Activated naive CD8-positive, alpha-beta T cell treated with anti-CD3 and anti-CD28 coated beads for 36 hours (primary cell): ENCODE data around the gene ALX4. TPM values are rescaled to one million over a fixed set of nuclear protein-coding genes. Genes with fewer than 3 reads are reported as not detected.

Source experiments
- DNase-seq: peaks from one replicate; pipeline ENCODE4 v3.0.0; 2021
- H3K27ac Mint-ChIP-seq: one replicate; pipeline ENCODE4 v1.8.0; 2022; ENCODE audit warnings: mild to moderate bottlenecking, moderate library complexity, mixed read lengths
- H3K27me3 Mint-ChIP-seq: one replicate; pipeline ENCODE4 v1.8.0; 2022; ENCODE audit warnings: mild to moderate bottlenecking, mixed read lengths
- H3K36me3 Mint-ChIP-seq: one replicate; pipeline ENCODE4 v1.8.0; 2021; ENCODE audit warnings: mild to moderate bottlenecking, mixed read lengths
- H3K4me1 Mint-ChIP-seq: one replicate; pipeline ENCODE4 v1.8.0; 2021; ENCODE audit warnings: mixed read lengths
- H3K4me3 Mint-ChIP-seq: one replicate; pipeline ENCODE4 v1.8.0; 2022; ENCODE audit warnings: mild to moderate bottlenecking, moderate library complexity, mixed read lengths
- H3K9me3 Mint-ChIP-seq: one replicate; pipeline ENCODE4 v1.8.0; 2022; ENCODE audit warnings: mixed read lengths
- total RNA-seq, 2 experiments: library from RNA; stranded (reverse); gene quantifications; one replicate each; pipeline ENCODE4 v1.2.3, GENCODE V29; 2021

ALX4 gene
- total RNA-seq, 2 experiments from 2014 or later: not detected

DNA sequence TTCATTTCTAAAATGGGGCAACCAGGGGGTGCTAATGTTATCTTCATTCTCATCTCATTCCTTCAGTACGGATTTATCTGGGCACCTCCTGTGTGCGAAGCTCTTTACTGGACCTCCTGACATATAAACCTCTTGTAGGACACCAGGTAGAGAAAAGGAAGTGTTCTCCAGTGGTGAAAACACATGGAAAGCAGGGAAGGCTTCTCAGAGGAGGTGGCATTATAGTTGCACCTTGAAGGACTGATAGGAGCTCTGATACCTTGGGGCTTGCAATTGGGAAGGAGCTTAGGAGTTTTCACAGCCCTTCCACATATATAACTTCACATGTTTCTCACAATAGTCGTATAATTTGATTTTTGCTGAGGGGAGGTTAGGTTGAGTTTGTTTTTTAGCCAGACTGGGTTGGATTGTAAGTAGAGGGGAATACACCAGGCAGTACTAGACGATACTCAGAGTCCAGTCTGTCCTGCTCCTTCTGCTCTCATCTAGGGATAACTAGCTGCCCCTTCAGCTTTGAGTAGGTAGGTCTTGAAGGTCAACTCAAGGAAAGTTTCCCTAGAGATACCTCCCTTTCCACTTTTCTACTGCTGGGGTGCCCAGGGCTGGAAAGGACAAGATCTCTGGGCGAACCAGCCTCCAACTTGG lies 34.0 kb upstream of the ALX4 start:
- no peak overlapping the region for H3K4me3 Mint-ChIP-seq
- no peak for DNase-seq
- peaks cover 6% of the 10 kb centered on the region for H3K27me3 Mint-ChIP-seq
- no peaks in the 10 kb centered on the region for H3K36me3 Mint-ChIP-seq
- no peaks in the 10 kb centered on the region for H3K4me1 Mint-ChIP-seq
- H3K9me3 Mint-ChIP-seq: no peaks in the 10 kb centered on the region
- no peak overlapping the region for H3K27ac Mint-ChIP-seq

GRCh38 chr11:44342616-44343015 lies 32.7 kb upstream of the ALX4 start:
- H3K27ac Mint-ChIP-seq: no peak overlapping the region
- H3K4me1 Mint-ChIP-seq: no peaks in the 10 kb centered on the region
- H3K27me3 Mint-ChIP-seq: peaks cover 18% of the 10 kb centered on the region
- H3K4me3 Mint-ChIP-seq: no peak overlapping the region
- H3K9me3 Mint-ChIP-seq: no peaks in the 10 kb centered on the region
- no peaks in the 10 kb centered on the region for H3K36me3 Mint-ChIP-seq
- DNase-seq: no peak

DNA sequence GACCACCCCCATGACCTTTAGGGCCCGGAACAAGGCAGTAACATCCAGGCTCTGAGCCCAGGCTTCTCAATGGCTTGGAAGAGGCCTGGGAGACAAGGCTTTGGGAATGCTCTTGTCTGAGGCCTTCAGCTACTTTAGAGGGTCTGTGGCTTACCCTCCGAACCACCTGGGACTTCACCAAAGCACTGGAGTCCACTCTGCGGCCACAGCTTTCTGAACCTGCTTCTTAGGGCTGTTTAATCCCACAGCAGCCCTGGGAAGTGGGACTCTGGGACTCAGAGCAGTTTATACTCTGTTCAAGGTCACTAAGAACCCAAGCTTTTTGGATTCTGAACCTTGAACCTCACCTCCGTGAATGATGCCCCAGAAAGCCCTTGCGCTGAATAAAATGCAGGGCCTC lies 30.7 kb upstream of the ALX4 start:
- H3K9me3 Mint-ChIP-seq: no peaks in the 10 kb centered on the region
- no peaks in the 10 kb centered on the region for H3K4me1 Mint-ChIP-seq
- peaks cover 37% of the 10 kb centered on the region for H3K27me3 Mint-ChIP-seq
- H3K36me3 Mint-ChIP-seq: no peaks in the 10 kb centered on the region
- no peak for DNase-seq
- H3K27ac Mint-ChIP-seq: no peak overlapping the region
- H3K4me3 Mint-ChIP-seq: no peak overlapping the region

GRCh38 chr11:44339530-44339883 lies 29.6 kb upstream of the ALX4 start:
- H3K36me3 Mint-ChIP-seq: no peaks in the 10 kb centered on the region
- peaks cover 46% of the 10 kb centered on the region for H3K27me3 Mint-ChIP-seq
- H3K4me3 Mint-ChIP-seq: no peak overlapping the region
- DNase-seq: no peak
- no peaks in the 10 kb centered on the region for H3K9me3 Mint-ChIP-seq
- no peaks in the 10 kb centered on the region for H3K4me1 Mint-ChIP-seq
- no peak overlapping the region for H3K27ac Mint-ChIP-seq

- Mint-ChIP-seq H3K4me3 (no peak overlapping the region), H3K4me1 (no peaks in the 10 kb centered on the region), H3K27ac (no peak overlapping the region), H3K36me3 (no peaks in the 10 kb centered on the region), H3K27me3 (peaks cover 46% of the 10 kb centered on the region), H3K9me3 (no peaks in the 10 kb centered on the region)
- no peak for DNase-seq
Measured at GRCh38 chr11:44338698-44339529, 29.0 kb upstream of the ALX4 start.

GRCh38 chr11:44338026-44338425 lies 28.1 kb upstream of the ALX4 start:
- H3K36me3 Mint-ChIP-seq: no peaks in the 10 kb centered on the region
- H3K9me3 Mint-ChIP-seq: no peaks in the 10 kb centered on the region
- no peak overlapping the region for H3K4me3 Mint-ChIP-seq
- H3K27ac Mint-ChIP-seq: no peak overlapping the region
- peaks cover 55% of the 10 kb centered on the region for H3K27me3 Mint-ChIP-seq
- no peak for DNase-seq
- no peaks in the 10 kb centered on the region for H3K4me1 Mint-ChIP-seq

DNA sequence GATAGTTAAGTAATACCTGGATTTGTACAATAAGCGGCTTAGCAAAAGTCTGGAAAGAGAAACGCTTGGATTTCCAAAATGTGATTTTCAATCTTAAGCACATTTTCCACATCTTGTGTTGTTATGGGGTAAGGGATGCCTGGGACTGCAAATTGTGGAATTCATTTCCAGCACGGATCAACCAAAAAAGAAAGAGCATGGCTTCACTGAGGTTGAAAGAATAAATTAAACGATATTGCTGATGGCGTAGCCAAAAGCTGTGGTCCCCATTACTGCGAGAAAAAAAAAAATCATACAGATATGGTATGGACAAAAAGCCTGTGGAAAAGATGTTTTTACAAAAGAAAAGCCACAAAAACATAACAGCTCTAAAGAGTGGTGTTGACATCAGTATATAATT lies 26.0 kb upstream of the ALX4 start:
- Mint-ChIP-seq H3K4me3 (no peak overlapping the region), H3K27me3 (peaks cover 62% of the 10 kb centered on the region), H3K4me1 (no peaks in the 10 kb centered on the region), H3K9me3 (no peaks in the 10 kb centered on the region), H3K36me3 (no peaks in the 10 kb centered on the region), H3K27ac (no peak overlapping the region)
- DNase-seq: no peak

GRCh38 chr11:44335052-44335760 lies 25.3 kb upstream of the ALX4 start:
- Mint-ChIP-seq H3K4me1 (no peaks in the 10 kb centered on the region), H3K36me3 (no peaks in the 10 kb centered on the region), H3K9me3 (no peaks in the 10 kb centered on the region), H3K4me3 (no peak overlapping the region), H3K27me3 (peaks cover 67% of the 10 kb centered on the region), H3K27ac (no peak overlapping the region)
- DNase-seq: no peak

DNA sequence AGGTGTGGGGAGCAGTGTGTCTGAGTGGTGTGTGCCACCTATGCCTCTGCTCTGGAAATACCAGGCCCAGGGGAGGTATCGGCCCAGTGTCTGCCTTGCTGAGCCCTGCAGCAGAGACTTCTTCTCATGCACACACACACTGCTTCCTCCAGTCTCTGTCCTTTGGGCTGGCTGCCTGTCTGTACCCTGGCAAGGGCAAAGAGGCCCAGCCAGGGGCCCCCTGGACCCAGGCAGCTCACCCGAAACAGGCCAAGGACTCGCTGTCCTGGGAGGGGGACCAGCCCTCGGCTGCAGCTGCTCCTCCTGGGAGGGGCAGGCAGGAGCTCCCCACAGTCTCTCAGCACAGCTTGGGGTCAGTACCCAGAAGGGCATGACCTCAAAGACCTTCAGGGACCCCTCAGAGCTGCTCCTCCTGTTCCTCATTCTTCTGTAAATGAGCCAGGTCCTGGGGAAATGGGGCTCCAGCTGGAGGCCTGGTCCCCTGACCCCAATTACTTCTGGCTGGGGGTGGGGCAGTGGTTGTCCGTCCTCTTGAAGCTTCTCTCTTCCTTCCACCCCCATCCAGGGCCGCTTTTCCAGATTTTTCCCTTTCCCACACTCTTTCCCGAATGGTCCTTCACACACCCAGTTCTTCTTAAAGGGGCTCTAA lies 24.5 kb upstream of the ALX4 start:
- Mint-ChIP-seq H3K27ac (no peak overlapping the region), H3K9me3 (no peaks in the 10 kb centered on the region), H3K4me3 (no peak overlapping the region), H3K27me3 (peaks cover 67% of the 10 kb centered on the region), H3K4me1 (no peaks in the 10 kb centered on the region), H3K36me3 (no peaks in the 10 kb centered on the region)
- no peak for DNase-seq

- H3K9me3 Mint-ChIP-seq: no peaks in the 10 kb centered on the region
- no peak for DNase-seq
- peaks cover 62% of the 10 kb centered on the region for H3K27me3 Mint-ChIP-seq
- H3K4me1 Mint-ChIP-seq: no peaks in the 10 kb centered on the region
- no peaks in the 10 kb centered on the region for H3K36me3 Mint-ChIP-seq
- no peak overlapping the region for H3K4me3 Mint-ChIP-seq
- no peak overlapping the region for H3K27ac Mint-ChIP-seq
Measured at GRCh38 chr11:44333271-44334218, 23.6 kb upstream of the ALX4 start.

GRCh38 chr11:44332665-44333064 lies 22.7 kb upstream of the ALX4 start:
- no peak overlapping the region for H3K4me3 Mint-ChIP-seq
- peaks cover 61% of the 10 kb centered on the region for H3K27me3 Mint-ChIP-seq
- no peaks in the 10 kb centered on the region for H3K36me3 Mint-ChIP-seq
- no peaks in the 10 kb centered on the region for H3K4me1 Mint-ChIP-seq
- H3K9me3 Mint-ChIP-seq: no peaks in the 10 kb centered on the region
- DNase-seq: no peak
- H3K27ac Mint-ChIP-seq: no peak overlapping the region

GRCh38 chr11:44329472-44330230 lies 19.7 kb upstream of the ALX4 start:
- H3K27me3 Mint-ChIP-seq: peaks cover 60% of the 10 kb centered on the region
- H3K4me1 Mint-ChIP-seq: no peaks in the 10 kb centered on the region
- no peak for DNase-seq
- no peak overlapping the region for H3K4me3 Mint-ChIP-seq
- no peak overlapping the region for H3K27ac Mint-ChIP-seq
- no peaks in the 10 kb centered on the region for H3K36me3 Mint-ChIP-seq
- no peaks in the 10 kb centered on the region for H3K9me3 Mint-ChIP-seq

DNA sequence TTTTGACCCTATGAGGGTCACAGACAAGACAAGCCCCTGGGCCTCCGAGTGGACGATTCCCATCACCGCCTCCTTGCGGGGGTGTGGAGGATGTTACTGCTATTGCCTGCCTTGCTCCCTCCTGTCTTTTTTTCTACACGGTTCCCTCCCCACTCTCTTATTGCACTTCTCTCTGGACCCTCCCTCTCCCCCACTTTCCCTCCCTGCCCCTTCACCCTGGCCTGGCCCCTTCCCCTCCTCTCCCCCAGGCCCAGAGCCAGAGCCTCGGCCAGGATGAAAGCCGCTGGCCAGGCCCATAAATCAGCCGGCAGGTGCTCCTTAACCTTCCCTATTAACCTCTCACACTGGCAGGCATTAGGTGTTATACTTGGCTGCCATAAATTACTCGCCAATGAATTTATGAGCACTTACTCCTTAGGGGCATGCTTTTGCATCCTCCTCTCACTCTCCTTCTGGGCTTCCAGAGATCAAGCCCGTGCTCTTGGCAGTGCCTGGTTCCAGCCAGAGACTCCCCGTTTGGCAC lies 18.3 kb upstream of the ALX4 start:
- H3K27ac Mint-ChIP-seq: no peak overlapping the region
- no peak overlapping the region for H3K4me3 Mint-ChIP-seq
- peaks cover 65% of the 10 kb centered on the region for H3K27me3 Mint-ChIP-seq
- DNase-seq: no peak
- no peaks in the 10 kb centered on the region for H3K9me3 Mint-ChIP-seq
- no peaks in the 10 kb centered on the region for H3K4me1 Mint-ChIP-seq
- no peaks in the 10 kb centered on the region for H3K36me3 Mint-ChIP-seq
